ENCODE results near the gene PSAP.

GRCh38 chr10:71849461-71849908 is 1.6 kb downstream of the PSAP start:
- no peak for TF ChIP-seq CTCF (IDR thresholded peaks at IDR 0.05)
- no peak for TF ChIP-seq EZH2phosphoT487 (IDR thresholded peaks at IDR 0.05)
